Smooth muscle cell (in vitro differentiated cells): Measurements from ENCODE around the gene VWA2. TPM values are rescaled to one million over a fixed set of nuclear protein-coding genes. Genes with fewer than 3 reads are reported as not detected.

Source experiments
- DNase-seq: peaks from one replicate; lab custom pipeline; 2025; ENCODE audit not compliant: unreplicated experiment; lab: John Stamatoyannopoulos, UW
- H2AFZ ChIP-seq: fragments of 200-600 bp; sonication (generic); 2 replicates; pipeline ENCODE4 v1.6.0; 2016; ENCODE audit warnings: antibody characterized with exemption, low read depth, mild to moderate bottlenecking
- H3F3A ChIP-seq: fragments of 200-600 bp; sonication (generic); 2 replicates; pipeline ENCODE4 v1.6.0; 2017; ENCODE audit warnings: antibody characterized with exemption, low read depth
- H3K27ac ChIP-seq: fragments of 200-600 bp; sonication (generic); 2 replicates; pipeline ENCODE4 v1.5.1; 2016; ENCODE audit warnings: low read depth, mild to moderate bottlenecking
- H3K27me3 ChIP-seq: fragments of 200-600 bp; sonication (generic); 2 replicates; pipeline ENCODE4 v1.6.1; 2016; ENCODE audit warnings: low read depth, mild to moderate bottlenecking
- H3K36me3 ChIP-seq: fragments of 200-600 bp; sonication (generic); 2 replicates; pipeline ENCODE4 v1.5.1; 2016; ENCODE audit warnings: low read depth
- H3K4me1 ChIP-seq: fragments of 200-600 bp; sonication (generic); 2 replicates; pipeline ENCODE4 v1.5.1; 2016; ENCODE audit warnings: low read depth
- H3K4me2 ChIP-seq: fragments of 200-600 bp; sonication (generic); 2 replicates; pipeline ENCODE4 v1.6.0; 2016; ENCODE audit warnings: mild to moderate bottlenecking
- H3K4me3 ChIP-seq: fragments of 200-600 bp; sonication (generic); 2 replicates; pipeline ENCODE4 v1.5.1; 2016; ENCODE audit warnings: mild to moderate bottlenecking
- H3K79me2 ChIP-seq: fragments of 200-600 bp; sonication (generic); 2 replicates; pipeline ENCODE4 v1.6.0; 2016; ENCODE audit warnings: low read depth, mild to moderate bottlenecking
- H3K9ac ChIP-seq: fragments of 200-600 bp; sonication (generic); 2 replicates; pipeline ENCODE4 v1.6.0; 2016; ENCODE audit warnings: low read depth
- H3K9me3 ChIP-seq: fragments of 200-600 bp; sonication (generic); replicated peaks from 2 replicates; pipeline ENCODE4 v1.5.1; 2016; ENCODE audit warnings: low read depth
- H4K20me1 ChIP-seq: fragments of 200-600 bp; sonication (generic); 2 replicates; pipeline ENCODE4 v1.6.0; 2016; ENCODE audit warnings: low read depth
- CTCF ChIP-seq: fragments of 200-600 bp; sonication (generic); IDR thresholded peaks from 2 replicates; pipeline ENCODE4 v1.5.1; 2017; ENCODE audit warnings: borderline replicate concordance, mild to moderate bottlenecking, antibody characterized with exemption; ENCODE audit not compliant: insufficient read depth, poor library complexity, severe bottlenecking
- WGBS: methylation state at CpG from one replicate; pipeline ENCODE4 v1.1.7; 2016; ENCODE audit warnings: low lambda C conversion rate; 5-methylcytosine and 5-hydroxymethylcytosine counted together
- polyA plus RNA-seq: library from polyadenylated mRNA; unstranded; fragments of >200 nt; fragmentation: Nextera tagmentation; extraction: Ambion mirVana; gene quantifications from 2 replicates; pipeline ENCODE4 v1.2.1, GENCODE V29; 2016
- total RNA-seq: library from RNA; depleted of rRNA; stranded (reverse); fragments of >200 nt; gene quantifications from 2 replicates; pipeline ENCODE4 v1.2.3, GENCODE V29; 2014

The VWA2 gene
- total and polyA plus RNA-seq, 2 experiments from 2014 or later, result 0.06 to 0.36 TPM

GRCh38 chr10:114271075-114271778 is 32.2 kb downstream of the VWA2 start:
- no peak for DNase-seq
- no peak overlapping the region for H3K4me3 ChIP-seq
- no peaks in the 10 kb centered on the region for H3K36me3 ChIP-seq
- no peak overlapping the region for H3K9ac ChIP-seq
- peak overlapping the region; percentile 71 for H3K27ac ChIP-seq
- no peaks in the 10 kb centered on the region for H3K27me3 ChIP-seq
- H3K4me1 ChIP-seq, result no peaks in the 10 kb centered on the region
- H3K9me3 ChIP-seq, result no peaks in the 10 kb centered on the region
- peak overlapping the region; percentile 67 for H3K4me2 ChIP-seq
- H2AFZ ChIP-seq, result no peak overlapping the region
- 68% methylated on average over 3 of the region's 3 CpGs for WGBS
- TF ChIP-seq CTCF, result no peak
- no peaks in the 10 kb centered on the region for H3K79me2 ChIP-seq
- no peaks in the 10 kb centered on the region for H4K20me1 ChIP-seq
- H3F3A ChIP-seq, result peaks cover 10% of the 10 kb centered on the region

- H3K9me3 ChIP-seq, result no peaks in the 10 kb centered on the region
- no peak overlapping the region for H3K9ac ChIP-seq
- no peaks in the 10 kb centered on the region for H3K79me2 ChIP-seq
- TF ChIP-seq CTCF, result no peak
- H3K4me1 ChIP-seq, result no peaks in the 10 kb centered on the region
- H3K4me2 ChIP-seq, result peak overlapping the region; percentile 67
- peaks cover 10% of the 10 kb centered on the region for H3F3A ChIP-seq
- no peak overlapping the region for H3K4me3 ChIP-seq
- WGBS, result 10% methylated on average over 4 of the region's 4 CpGs
- H3K27ac ChIP-seq, result peak overlapping the region; percentile 71
- no peaks in the 10 kb centered on the region for H4K20me1 ChIP-seq
- H2AFZ ChIP-seq, result no peak overlapping the region
- DNase-seq, result no peak
- H3K36me3 ChIP-seq, result no peaks in the 10 kb centered on the region
- H3K27me3 ChIP-seq, result no peaks in the 10 kb centered on the region
Observed at GRCh38 chr10:114271779-114272167, 32.7 kb downstream of the VWA2 start.

GRCh38 chr10:114272696-114273095 is 33.6 kb downstream of the VWA2 start:
- Histone ChIP-seq H3K36me3 (no peaks in the 10 kb centered on the region), H3K9ac (no peak overlapping the region), H4K20me1 (no peaks in the 10 kb centered on the region), H3K9me3 (no peaks in the 10 kb centered on the region), H3K79me2 (no peaks in the 10 kb centered on the region), H3K4me1 (no peaks in the 10 kb centered on the region), H3K4me3 (no peak overlapping the region), H3K27me3 (no peaks in the 10 kb centered on the region), H3K27ac (no peak overlapping the region), H3K4me2 (no peak overlapping the region), H2AFZ (no peak overlapping the region), H3F3A (peaks cover 10% of the 10 kb centered on the region)
- no peak for TF ChIP-seq CTCF
- no peak for DNase-seq
- WGBS, result 86% methylated on average over 6 of the region's 6 CpGs

GRCh38 chr10:114273910-114274309 is 34.9 kb downstream of the VWA2 start:
- Histone ChIP-seq H3K4me1 (no peaks in the 10 kb centered on the region), H3K27me3 (no peaks in the 10 kb centered on the region), H3F3A (peaks cover 10% of the 10 kb centered on the region), H4K20me1 (no peaks in the 10 kb centered on the region), H3K9me3 (no peaks in the 10 kb centered on the region), H3K79me2 (no peaks in the 10 kb centered on the region), H2AFZ (no peak overlapping the region), H3K4me3 (no peak overlapping the region), H3K27ac (no peak overlapping the region), H3K36me3 (no peaks in the 10 kb centered on the region), H3K4me2 (no peak overlapping the region), H3K9ac (no peak overlapping the region)
- WGBS, result 78% methylated on average over 3 of the region's 3 CpGs
- no peak for DNase-seq
- TF ChIP-seq CTCF, result no peak
